ENCODE measurements around the gene CAPN7. TPM values are rescaled to one million over a fixed set of nuclear protein-coding genes. Genes with fewer than 3 reads are reported as not detected.

CAPN7 gene
- total RNA-seq, 1 experiment from 2014 or later = 27.7 TPM

- CTCF ChIA-PET = interaction anchor here (1.0 to 1.4 kb wide), 2 partner anchors 10 to 105 kb away, joined by 3 read pairs; no protein-coding TSS in a partner anchor
- TF ChIP-seq JUND (IDR thresholded peaks at IDR 0.05) (peak; percentile 98), ELF1 (IDR thresholded peaks at IDR 0.05; ENCODE audit: borderline replicate concordance, low read depth) (no peak), RAD21 (IDR thresholded peaks at IDR 0.05; ENCODE audit: low read depth) (no peak), YY1 (IDR thresholded peaks at IDR 0.05; ENCODE audit: extremely low read depth, insufficient replicate concordance, low read depth, low read length) (no peak), SRF (IDR thresholded peaks at IDR 0.05; ENCODE audit: low read depth) (no peak), SIN3A (IDR thresholded peaks at IDR 0.05; ENCODE audit: low read depth) (peak; percentile 42; the same call in 1 of the 2 replicates), MAX (IDR thresholded peaks at IDR 0.05) (0 out of 2 replicates have a peak, but pooled peaks have one; percentile 9), ZNF274 (IDR thresholded peaks at IDR 0.05; ENCODE audit: low read depth, low read length) (no peak), EZH2phosphoT487 (IDR thresholded peaks at IDR 0.05; ENCODE audit: borderline replicate concordance) (no peak), SP1 (IDR thresholded peaks at IDR 0.05; ENCODE audit: low read depth) (peak; percentile 57; the same call in 1 of the 2 replicates), REST (IDR thresholded peaks at IDR 0.05; ENCODE audit: low read depth) (no peak), CBX3 (IDR thresholded peaks at IDR 0.05; ENCODE audit: low read depth) (peak; percentile 85), POLR2AphosphoS5 (IDR thresholded peaks at IDR 0.05; ENCODE audit: low read depth, low read length) (peak; percentile 48; the same call in 1 of the 2 replicates), CEBPB (IDR thresholded peaks at IDR 0.05; ENCODE audit: low read depth) (no peak), ZBTB33 (IDR thresholded peaks at IDR 0.05; ENCODE audit: extremely low read depth, insufficient replicate concordance, low read length) (no peak), FOSL1 (IDR thresholded peaks at IDR 0.05; ENCODE audit: low read depth) (peak; percentile 95), CTCF (IDR thresholded peaks at IDR 0.05 in 2 of 3, conservative IDR thresholded peaks at IDR 0.05 in 1 of 3; ENCODE audit: borderline replicate concordance in 1 of 3, insufficient read depth in 1 of 3, low read depth in 2 of 3, low read length in 2 of 3) (no peak), POLR2A (IDR thresholded peaks at IDR 0.05; ENCODE audit: borderline replicate concordance, extremely low read depth, insufficient read depth, insufficient read length) (no peak), ZFX (IDR thresholded peaks at IDR 0.05) (no peak)
These were observed 94.5 kb downstream of the CAPN7 start for GRCh38 chr3:15300323-15301078.

More at GRCh38 chr3:15300323-15301078, 94.5 kb downstream of the CAPN7 start:
- no peaks in the 10 kb centered on the region for H4K20me1 ChIP-seq (ENCODE audit: insufficient read depth)
- peak; percentile 96 for ATAC-seq
- ChIA-PET RAD21 (ENCODE audit: low non-redundant PET in 1 of 2, low total read pairs in 2 of 2, uncharacterized antibody in 2 of 2, unreplicated experiment in 2 of 2) (interaction anchor here in 1 of 2 experiments (0.7 kb wide), 1 partner anchor 33 kb away, joined by 3 read pairs; no protein-coding TSS in a partner anchor), POLR2A (interaction anchor here (0.7 kb wide), 1 partner anchor 18 kb away, joined by 3 read pairs; no protein-coding TSS in a partner anchor)
- no peaks in the 10 kb centered on the region for H3K36me3 ChIP-seq (ENCODE audit: control insufficient read depth in 1 of 2, insufficient read depth in 2 of 2, low read length in 2 of 2)
- peak overlapping the region; percentile 39 for H3K4me2 ChIP-seq (ENCODE audit: low read length)
- peaks cover 17 to 23% of the 10 kb centered on the region in 2 experiments for H3K4me1 ChIP-seq (ENCODE audit: control insufficient read depth in 1 of 2, insufficient read depth in 2 of 2, low read length in 2 of 2)
- H2AFZ ChIP-seq (ENCODE audit: low read depth, low read length, poor library complexity, severe bottlenecking) = no peak overlapping the region
- BruUV-seq (replicated peaks) = no TSS peak
- 0 out of 4 replicates have a peak overlapping the region, but pooled peaks of 1 of the 2 experiments have one; percentile 1 for H3K4me3 ChIP-seq (replicated peaks in 1 of 2; ENCODE audit: low read depth in 1 of 2, low read length in 2 of 2)
- peak; percentile 75 for DNase-seq (ENCODE audit: low read depth, low spot score)
- no peak overlapping the region for H3K9ac ChIP-seq (ENCODE audit: low read length)
- H3K27me3 ChIP-seq (ENCODE audit: insufficient read depth, low read length) = no peaks in the 10 kb centered on the region
- intact Hi-C loops (cut with micrococcal nuclease) = no loop called here
- no peaks in the 10 kb centered on the region for H3K9me2 ChIP-seq (ENCODE audit: insufficient read depth)
- H3K79me2 ChIP-seq (ENCODE audit: insufficient read depth, low read length) = peaks cover 5% of the 10 kb centered on the region; the same call in 1 of the 2 replicates
- no peaks in the 10 kb centered on the region for H3K9me3 ChIP-seq (ENCODE audit: control insufficient read depth in 1 of 2, insufficient read depth in 1 of 2, low read depth in 1 of 2, low read length in 2 of 2)
- H3K27ac ChIP-seq (ENCODE audit: low read depth, low read length) = 0 out of 2 replicates have a peak overlapping the region, but pooled peaks have one; percentile 1
